Lower leg skin (tissue), 4 donors: Measurements from ENCODE around the gene FAM186B. TPM values are rescaled to one million over a fixed set of nuclear protein-coding genes. Genes with fewer than 3 reads are reported as not detected.

Experiments used
- DNase-seq, 2 donors: peaks; one replicate each; pipeline ENCODE4 v3.0.0-alpha.2; 2019; ENCODE audit warnings: low spot score in 2 of 2
- H3K4me3 ChIP-seq: fragments of 200-600 bp; sonication (generic); 2 replicates; pipeline ENCODE4 v1.5.1; 2017; ENCODE audit warnings: mild to moderate bottlenecking, low read depth; ENCODE audit not compliant: poor library complexity, severe bottlenecking
- CTCF ChIP-seq, 3 donors: fragments of 450-650 bp; IDR thresholded peaks; one replicate each; pipeline ENCODE4 v1.5.1; 2016; ENCODE audit warnings: antibody characterized with exemption in 3 of 3, mild to moderate bottlenecking in 3 of 3, moderate library complexity in 2 of 3
- POLR2A ChIP-seq, 2 donors: fragments of 450-650 bp; IDR thresholded peaks; one replicate each; pipeline ENCODE4 v1.6.1; 2016 to 2017; ENCODE audit warnings: antibody characterized with exemption in 2 of 2, mild to moderate bottlenecking in 1 of 2, moderate library complexity in 1 of 2
- WGBS, 2 donors: methylation state at CpG; one replicate each; pipeline ENCODE4 v1.1.5; 2018; 5-methylcytosine and 5-hydroxymethylcytosine counted together
- intact Hi-C: fragments of 100-400 bp; cut with DNase I; formaldehyde crosslinking; loops from one replicate; pipeline ENCODE4 v1.15.0; 2023; ENCODE audit warnings: low total_unique reads
- total RNA-seq, 4 donors: library from RNA; depleted of rRNA; stranded (reverse); fragments of >200 nt; gene quantifications; one replicate each; pipeline ENCODE4 v1.1.0, GENCODE V29; 2016

FAM186B gene
- total RNA-seq, 4 donors from 2014 or later = 0.21 to 1.1 (median 0.57) TPM

GRCh38 chr12:49552425-49552824 lies 53.0 kb downstream of the FAM186B start:
- WGBS, 2 donors = 52 to 54% methylated on average over 9 of the region's 9 CpGs
- TF ChIP-seq CTCF (IDR thresholded peaks at IDR 0.05) (no peak), POLR2A (IDR thresholded peaks at IDR 0.05) (no peak)
- no peak for DNase-seq
- no peak overlapping the region for H3K4me3 ChIP-seq
- intact Hi-C loops = no loop called here

- DNase-seq = peak; percentile 44 to 86
- WGBS, 2 donors = 36 to 44% methylated on average over 7 of the region's 7 CpGs
- intact Hi-C loops = no loop called here
- no peak overlapping the region for H3K4me3 ChIP-seq
- TF ChIP-seq CTCF (IDR thresholded peaks at IDR 0.05) = no peak
- no peak for TF ChIP-seq POLR2A (IDR thresholded peaks at IDR 0.05)
Measured at GRCh38 chr12:49552014-49552413, 53.4 kb downstream of the FAM186B start.

- H3K4me3 ChIP-seq = no peak overlapping the region
- 88 to 90% methylated on average over 6 of the region's 6 CpGs for WGBS, 2 donors
- TF ChIP-seq POLR2A (IDR thresholded peaks at IDR 0.05) = no peak
- TF ChIP-seq CTCF (IDR thresholded peaks at IDR 0.05) = no peak
- intact Hi-C loops = no loop called here
- DNase-seq = no peak
Measured at GRCh38 chr12:49550693-49551252, 54.7 kb downstream of the FAM186B start.

GRCh38 chr12:49549735-49550692 lies 55.4 kb downstream of the FAM186B start:
- DNase-seq = no peak
- H3K4me3 ChIP-seq = no peak overlapping the region
- TF ChIP-seq POLR2A (IDR thresholded peaks at IDR 0.05) (no peak), CTCF (IDR thresholded peaks at IDR 0.05) (no peak)
- WGBS, 2 donors = 78 to 82% methylated on average over 19 to 26 of the region's 28 CpGs
- intact Hi-C loops = no loop called here

GRCh38 chr12:49548822-49549648 lies 56.4 kb downstream of the FAM186B start:
- H3K4me3 ChIP-seq = no peak overlapping the region
- intact Hi-C loops = no loop called here
- no peak for DNase-seq
- 25% methylated on average over 23 to 39 of the region's 70 CpGs for WGBS, 2 donors
- TF ChIP-seq POLR2A (IDR thresholded peaks at IDR 0.05) (no peak), CTCF (IDR thresholded peaks at IDR 0.05) (no peak)
